Astrocyte (in vitro differentiated cells and primary cell): ENCODE results near the gene NFE2L1. TPM values are rescaled to one million over a fixed set of nuclear protein-coding genes. Genes with fewer than 3 reads are reported as not detected.

Source experiments
- DNase-seq: peaks from one replicate; pipeline ENCODE4 v3.0.0-alpha.2; 2010; ENCODE audit warnings: low read depth
- FAIRE-seq: peaks from 2 replicates; lab custom pipeline; 2011; peaks lifted over from hg19 to GRCh38; lab: Jason Lieb, UNC
- H2AFZ ChIP-seq: 2 replicates; pipeline ENCODE4 v1.6.0; 2012; ENCODE audit warnings: low read depth, low read length, inconsistent platforms
- H3K27ac ChIP-seq: 2 replicates; pipeline ENCODE4 v1.5.1; 2011; ENCODE audit warnings: low read depth, low read length, inconsistent platforms
- H3K27me3 ChIP-seq: 2 replicates; pipeline ENCODE4 v1.6.0; 2011; ENCODE audit warnings: low read length, inconsistent platforms; ENCODE audit not compliant: insufficient read depth
- H3K36me3 ChIP-seq: 2 replicates; pipeline ENCODE4 v1.5.1; 2011; ENCODE audit warnings: low read length, inconsistent platforms; ENCODE audit not compliant: insufficient read depth
- H3K4me1 ChIP-seq: 2 replicates; pipeline ENCODE4 v1.5.1; 2011; ENCODE audit warnings: low read length, inconsistent platforms; ENCODE audit not compliant: insufficient read depth
- H3K4me2 ChIP-seq: 2 replicates; pipeline ENCODE4 v1.6.0; 2012; ENCODE audit warnings: low read length, inconsistent platforms
- H3K4me3 ChIP-seq: 2 replicates; pipeline ENCODE4 v1.5.1; 2011; ENCODE audit warnings: low read depth, mild to moderate bottlenecking, low read length, inconsistent platforms; ENCODE audit not compliant: insufficient read depth
- H3K79me2 ChIP-seq: 2 replicates; pipeline ENCODE4 v1.6.0; 2012; ENCODE audit warnings: mild to moderate bottlenecking, low read length, inconsistent platforms; ENCODE audit not compliant: insufficient read depth
- H3K9ac ChIP-seq: 2 replicates; pipeline ENCODE4 v1.6.0; 2012; ENCODE audit warnings: mild to moderate bottlenecking, low read length, inconsistent platforms
- H3K9me3 ChIP-seq: 2 replicates; pipeline ENCODE4 v1.5.1; 2012; ENCODE audit warnings: low read depth, mild to moderate bottlenecking, low read length, inconsistent platforms; ENCODE audit not compliant: insufficient read depth
- H4K20me1 ChIP-seq: 2 replicates; pipeline ENCODE4 v1.6.0; 2012; ENCODE audit warnings: low read length, inconsistent platforms; ENCODE audit not compliant: insufficient read depth
- H3K27ac Mint-ChIP-seq: one replicate; pipeline ENCODE4 v1.8.0; 2021; ENCODE audit warnings: mild to moderate bottlenecking, mixed read lengths; ENCODE audit not compliant: unreplicated experiment
- H3K27me3 Mint-ChIP-seq: one replicate; pipeline ENCODE4 v1.8.0; 2021; ENCODE audit warnings: low read depth, mixed read lengths; ENCODE audit not compliant: unreplicated experiment
- H3K36me3 Mint-ChIP-seq: one replicate; pipeline ENCODE4 v1.8.0; 2021; ENCODE audit warnings: low read depth, mixed read lengths; ENCODE audit not compliant: unreplicated experiment
- H3K4me1 Mint-ChIP-seq: one replicate; pipeline ENCODE4 v1.8.0; 2021; ENCODE audit warnings: low read depth, mixed read lengths; ENCODE audit not compliant: unreplicated experiment
- H3K4me3 Mint-ChIP-seq: one replicate; pipeline ENCODE4 v1.8.0; 2021; ENCODE audit warnings: mild to moderate bottlenecking, moderate library complexity, mixed read lengths; ENCODE audit not compliant: unreplicated experiment
- H3K9me3 Mint-ChIP-seq: one replicate; pipeline ENCODE4 v1.8.0; 2021; ENCODE audit warnings: mild to moderate bottlenecking, mixed read lengths; ENCODE audit not compliant: unreplicated experiment
- CTCF ChIP-seq: IDR thresholded peaks from 2 replicates; pipeline ENCODE4 v1.5.1; 2011; ENCODE audit warnings: low read depth, mild to moderate bottlenecking, inconsistent platforms, low read length, moderate library complexity; ENCODE audit not compliant: insufficient read depth
- EZH2 ChIP-seq: IDR thresholded peaks from 2 replicates; pipeline ENCODE4 v1.6.1; 2012; ENCODE audit warnings: mild to moderate bottlenecking, low read length, inconsistent platforms; ENCODE audit not compliant: insufficient read depth
- total RNA-seq: library from RNA; stranded (reverse); gene quantifications from 2 replicates; pipeline ENCODE4 v1.2.1, GENCODE V29; 2021

NFE2L1 gene
- total RNA-seq, 1 donor from 2014 or later, result 344 TPM

- Histone ChIP-seq H3K79me2 (peaks cover 99% of the 10 kb centered on the region), H2AFZ (no peak overlapping the region), H3K9me3 (no peaks in the 10 kb centered on the region), H3K4me2 (no peak overlapping the region), H3K27ac (no peak overlapping the region), H3K4me3 (no peak overlapping the region), H3K27me3 (no peaks in the 10 kb centered on the region), H4K20me1 (peaks cover 79% of the 10 kb centered on the region), H3K9ac (no peak overlapping the region), H3K4me1 (peaks cover 6% of the 10 kb centered on the region), H3K36me3 (peaks cover 7% of the 10 kb centered on the region)
- Mint-ChIP-seq H3K27me3 (no peaks in the 10 kb centered on the region), H3K27ac (no peak overlapping the region), H3K4me3 (no peak overlapping the region), H3K36me3 (peaks cover 3% of the 10 kb centered on the region), H3K4me1 (no peaks in the 10 kb centered on the region), H3K9me3 (no peaks in the 10 kb centered on the region)
- TF ChIP-seq CTCF (no peak), EZH2 (no peak)
- DNase-seq (no peak), FAIRE-seq (no peak)
Measured at GRCh38 chr17:48095611-48096010, 47.5 kb downstream of the NFE2L1 start.

- H3K27me3 Mint-ChIP-seq, result no peaks in the 10 kb centered on the region
Measured at GRCh38 chr17:48100160-48100559, 52.0 kb downstream of the NFE2L1 start.

More at GRCh38 chr17:48100160-48100559, 52.0 kb downstream of the NFE2L1 start:
- H3K36me3 Mint-ChIP-seq, result peaks cover 2% of the 10 kb centered on the region
- H3K4me3 Mint-ChIP-seq, result peak overlapping the region; percentile 99
- peaks cover 6% of the 10 kb centered on the region for H3K4me1 ChIP-seq
- H3K27ac Mint-ChIP-seq, result peak overlapping the region; percentile 28
- H3K27me3 ChIP-seq, result no peaks in the 10 kb centered on the region
- H4K20me1 ChIP-seq, result peaks cover 47% of the 10 kb centered on the region
- peak overlapping the region; percentile 84 for H3K27ac ChIP-seq
- peak overlapping the region; percentile 85 for H3K4me2 ChIP-seq
- no peaks in the 10 kb centered on the region for H3K9me3 Mint-ChIP-seq
- H3K4me1 Mint-ChIP-seq, result no peaks in the 10 kb centered on the region
- DNase-seq, result peak; percentile 75
- no peaks in the 10 kb centered on the region for H3K9me3 ChIP-seq
- H3K79me2 ChIP-seq, result peaks cover 62% of the 10 kb centered on the region
- no peak for FAIRE-seq
- H3K36me3 ChIP-seq, result peaks cover 3% of the 10 kb centered on the region
- H2AFZ ChIP-seq, result no peak overlapping the region
- H3K4me3 ChIP-seq, result peak overlapping the region; percentile 79
- no peak for TF ChIP-seq CTCF
- TF ChIP-seq EZH2, result no peak
- peak overlapping the region; percentile 85 for H3K9ac ChIP-seq
